ENCODE data around the gene RPL36. TPM values are rescaled to one million over a fixed set of nuclear protein-coding genes. Genes with fewer than 3 reads are reported as not detected.

RPL36 gene
- total and polyA plus RNA-seq, 9 of the 15 experiments (the other 6 are each of a cell fraction or from before 2014, with no cell fraction given) = 350 to 3,412 (median 1,507) TPM

GRCh38 chr19:5717215-5717935 lies 27.3 kb downstream of the RPL36 start:
- WGBS (ENCODE audit: insufficient coverage, low coverage, missing lambda C conversion rate) = 55% methylated on average over 8 of the region's 8 CpGs
- intact Hi-C loops (cut with micrococcal nuclease) (no loop called here), in situ Hi-C loops (cut with MboI) (no loop called here)
- Histone ChIP-seq H3K36me3 (ENCODE audit: control insufficient read depth, insufficient read depth, low read length) (peaks cover 54% of the 10 kb centered on the region), H3K27ac (ENCODE audit: extremely low read depth, low read depth, low read length) (peak overlapping the region; percentile 99), H2AFZ (ENCODE audit: low read depth, low read length) (no peak overlapping the region), H3K9me1 (ENCODE audit: control insufficient read depth, insufficient read depth, low read length) (no peaks in the 10 kb centered on the region), H3K79me2 (ENCODE audit: control insufficient read depth, insufficient read depth, low read length) (peaks cover 69% of the 10 kb centered on the region), H3K27me3 (ENCODE audit: control insufficient read depth in 2 of 2, insufficient read depth in 2 of 2, low read length in 2 of 2) (no peaks in the 10 kb centered on the region), H3K4me2 (ENCODE audit: insufficient read depth, low read length) (peak overlapping the region; percentile 98), H3K4me1 (replicated peaks in 1 of 2; ENCODE audit: control insufficient read depth in 2 of 2, insufficient read depth in 2 of 2, low read length in 2 of 2) (peaks cover 13 to 28% of the 10 kb centered on the region in 2 experiments; a peak in 4 of 5 replicates), H3K9me3 (replicated peaks; ENCODE audit: control insufficient read depth, insufficient read depth, low read depth, low read length) (no peaks in the 10 kb centered on the region), H4K20me1 (replicated peaks; ENCODE audit: control insufficient read depth, insufficient read depth, low read length) (peaks cover 12% of the 10 kb centered on the region; the same call in 1 of the 2 replicates), H3K9ac (ENCODE audit: insufficient read depth in 1 of 2, low read depth in 2 of 2, low read length in 2 of 2) (peak overlapping the region; percentile 98 to 99), H3K4me3 (peak overlapping the region; percentile 98)
- no TSS peak for BruUV-seq (replicated peaks)
- FAIRE-seq (no peak), ATAC-seq (no peak), DNase-seq (ENCODE audit: extremely low read depth in 1 of 4, low spot score in 3 of 4) (no peak)
- POLR2A ChIA-PET = interaction anchor here (0.6 to 3.3 kb wide), 11 partner anchors 9 to 1660 kb away, joined by 3 to 31 read pairs (median 6); partner anchors contain the start of genes NDUFA11, RPL36 and VMAC
- CTCF ChIA-PET (ENCODE audit: low intra/inter-chr PET ratio) = no interaction called here
- TF ChIP-seq POLR2G (IDR thresholded peaks at IDR 0.05; ENCODE audit: low read depth, low read length) (0 out of 2 replicates have a peak, but pooled peaks have one; percentile 9), ZNF3 (CRISPR knock-in tag; IDR thresholded peaks at IDR 0.05) (no peak), FOXA3 (CRISPR knock-in tag; conservative IDR thresholded peaks at IDR 0.05 in 1 of 2, IDR thresholded peaks at IDR 0.05 in 1 of 2) (0 out of 4 replicates have a peak, but pooled peaks of 1 of the 2 experiments have one; percentile 23), ARID4B (CRISPR knock-in tag; IDR thresholded peaks at IDR 0.05) (no peak), ZNF77 (CRISPR knock-in tag; IDR thresholded peaks at IDR 0.05) (no peak), SIN3A (IDR thresholded peaks at IDR 0.05; ENCODE audit: borderline replicate concordance in 2 of 2, control insufficient read depth in 1 of 2, low read depth in 2 of 2, low read length in 2 of 2) (no peak), TCF15 (CRISPR knock-in tag; IDR thresholded peaks at IDR 0.05) (0 out of 2 replicates have a peak, but pooled peaks have one; percentile 42), ZNF143 (CRISPR knock-in tag; IDR thresholded peaks at IDR 0.05) (0 out of 2 replicates have a peak, but pooled peaks have one; percentile 12), TAF1 (IDR thresholded peaks at IDR 0.05; ENCODE audit: control insufficient read depth, extremely low read depth, insufficient read depth, low read length, severe bottlenecking) (no peak), CTCF (IDR thresholded peaks at IDR 0.05 in 2 of 3, conservative IDR thresholded peaks at IDR 0.05 in 1 of 3; ENCODE audit: insufficient read depth in 2 of 3, low read depth in 1 of 3, low read length in 3 of 3) (no peak), LCOR (CRISPR knock-in tag; IDR thresholded peaks at IDR 0.05) (0 out of 2 replicates have a peak, but pooled peaks have one; percentile 39), HSF4 (CRISPR knock-in tag; IDR thresholded peaks at IDR 0.05; ENCODE audit: borderline replicate concordance) (no peak), RFX5 (IDR thresholded peaks at IDR 0.05; ENCODE audit: low read depth, low read length) (no peak)

Measured in K562 (cell line).